KG1 (cell line): ENCODE measurements around the gene REEP5.
"Not testable (repeated sequence)": the region's sequence is repeated elsewhere in the genome, so short reads cannot be mapped to it uniquely, and the experiment has no call there.

Source experiments
- DNase-seq: peaks from one replicate; lab custom pipeline; 2025; lab: John Stamatoyannopoulos, UW

Gene REEP5

DNA sequence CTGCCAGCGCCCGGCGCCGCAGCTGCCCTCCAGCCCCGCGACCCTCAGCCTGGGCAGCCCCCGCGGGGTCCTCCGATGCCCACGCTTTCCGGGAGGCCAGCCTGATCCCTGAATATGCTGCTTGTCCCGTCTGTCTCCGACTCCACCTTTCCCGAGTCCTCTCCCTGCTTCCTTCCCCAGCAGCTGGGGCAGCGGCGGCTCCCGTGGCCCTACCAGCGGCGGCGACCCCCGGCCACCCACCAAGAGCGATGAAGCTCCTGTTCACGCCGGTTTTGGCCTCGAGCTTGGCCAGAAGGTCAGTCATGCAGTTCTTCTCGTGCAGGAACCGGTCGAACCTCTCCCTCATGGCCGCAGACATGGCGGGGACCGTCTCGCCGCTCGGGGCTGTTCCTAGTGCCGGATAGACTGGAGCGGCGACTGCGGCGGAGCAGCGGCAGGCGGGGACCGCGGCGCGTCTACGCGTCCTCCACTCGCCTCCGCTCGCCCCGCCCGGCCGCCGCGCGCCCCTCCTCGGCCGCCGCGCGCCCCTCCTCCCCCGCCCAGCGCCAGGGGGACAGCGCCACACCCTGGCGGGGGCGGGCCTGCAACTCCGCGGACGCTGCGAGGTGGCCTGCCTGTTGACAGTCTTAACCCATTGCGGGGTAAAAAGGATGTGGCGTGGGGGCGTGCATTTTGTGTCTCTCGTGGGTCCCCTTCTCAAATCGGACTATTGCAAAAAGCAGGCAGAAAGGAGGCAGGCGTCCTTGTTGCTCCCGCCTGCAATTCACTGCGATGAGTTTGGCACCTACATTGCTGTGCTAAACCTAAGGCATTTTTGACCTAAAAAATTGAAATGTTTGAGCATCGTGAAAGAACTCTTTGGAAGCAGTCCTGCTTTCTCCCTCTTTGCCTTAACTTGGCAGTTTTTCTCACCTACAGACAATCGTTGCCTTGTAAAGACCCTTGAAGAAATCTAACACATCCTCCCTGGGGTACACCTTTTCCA is at the start of gene REEP5:
REEP5 (minus strand) TSS at position 395 of the 985 bp plus-strand sequence; CDS start at position 358, 37 bp downstream.
- no peak for DNase-seq

DNA sequence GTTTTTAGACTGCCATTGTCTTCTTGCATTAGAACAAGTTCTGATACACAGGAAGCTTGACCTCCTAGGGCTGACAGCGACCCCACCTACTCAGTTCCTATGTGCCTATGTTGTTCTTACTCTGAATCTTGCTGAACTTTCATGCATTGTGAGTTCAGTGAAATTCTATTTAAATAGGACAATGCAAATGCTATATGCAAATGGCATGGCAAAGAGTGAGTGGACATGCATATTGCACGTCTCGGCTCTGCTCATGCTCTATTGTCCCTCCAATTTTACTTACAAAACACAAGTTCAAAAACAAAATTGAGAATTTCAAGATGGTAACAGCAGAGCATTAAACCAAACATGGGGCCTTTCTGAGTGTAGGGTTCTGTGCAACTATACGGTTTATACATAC is 49.2 kb upstream of the REEP5 start:
- no peak for DNase-seq

DNA sequence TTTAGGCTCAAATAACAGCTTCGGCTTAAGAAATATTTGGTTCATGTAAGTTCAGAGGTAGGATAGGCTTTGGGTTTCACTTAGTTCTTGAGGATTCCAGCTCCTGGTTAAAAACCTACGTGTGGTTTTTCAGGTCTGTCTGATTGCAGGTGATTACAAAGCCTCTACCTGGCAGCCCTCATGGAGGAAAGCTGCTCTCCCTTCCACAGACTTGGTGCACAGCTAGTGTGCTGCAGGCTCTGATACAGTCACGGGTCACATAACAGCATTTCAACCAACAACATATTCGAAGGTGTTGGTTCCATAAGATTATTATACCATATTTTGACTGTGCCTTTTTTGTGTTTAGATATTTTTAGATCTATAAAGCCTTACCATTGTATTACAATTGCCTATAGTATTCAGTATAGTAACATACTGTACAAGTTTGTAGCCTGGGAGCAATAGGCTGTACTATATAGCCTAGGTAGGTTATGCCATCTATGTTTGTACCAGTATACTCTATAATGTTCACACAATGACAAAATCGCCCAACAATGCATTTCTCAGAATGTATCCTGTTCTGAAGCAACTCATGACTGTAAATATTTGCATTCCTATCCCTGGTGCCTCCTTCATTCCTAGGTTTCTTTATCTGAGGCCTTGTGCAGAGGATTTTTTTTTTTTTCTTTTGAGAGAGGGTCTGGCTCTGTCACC is 46.5 kb upstream of the REEP5 start:
- no peak for DNase-seq

DNA sequence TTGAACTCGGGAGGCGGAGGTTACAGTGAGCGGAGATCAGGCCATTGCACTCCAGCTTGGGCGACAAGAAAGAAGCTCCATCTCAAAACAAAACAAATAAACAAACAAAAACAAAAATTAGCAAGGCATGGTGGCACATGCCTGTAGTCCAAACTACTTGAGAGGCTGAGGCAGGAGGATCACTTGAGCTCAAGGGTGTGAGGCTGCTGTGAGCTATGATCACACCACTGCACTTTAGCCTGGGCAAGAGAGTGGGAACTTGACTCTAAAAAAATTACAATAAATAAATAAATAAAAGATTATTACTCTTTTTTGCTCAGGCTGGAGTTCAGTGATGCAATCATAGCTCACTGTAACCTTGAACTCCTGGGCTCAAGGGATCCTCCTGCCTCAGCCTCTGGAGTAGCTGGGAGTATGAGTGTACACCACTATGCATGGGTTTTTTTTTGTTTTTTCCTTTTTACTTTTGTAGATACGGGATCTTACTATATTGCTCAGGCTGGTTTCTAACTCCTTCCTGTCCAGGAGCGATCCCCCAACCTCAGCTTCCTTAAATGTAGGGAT is 45.6 kb upstream of the REEP5 start:
- no peak for DNase-seq

DNA sequence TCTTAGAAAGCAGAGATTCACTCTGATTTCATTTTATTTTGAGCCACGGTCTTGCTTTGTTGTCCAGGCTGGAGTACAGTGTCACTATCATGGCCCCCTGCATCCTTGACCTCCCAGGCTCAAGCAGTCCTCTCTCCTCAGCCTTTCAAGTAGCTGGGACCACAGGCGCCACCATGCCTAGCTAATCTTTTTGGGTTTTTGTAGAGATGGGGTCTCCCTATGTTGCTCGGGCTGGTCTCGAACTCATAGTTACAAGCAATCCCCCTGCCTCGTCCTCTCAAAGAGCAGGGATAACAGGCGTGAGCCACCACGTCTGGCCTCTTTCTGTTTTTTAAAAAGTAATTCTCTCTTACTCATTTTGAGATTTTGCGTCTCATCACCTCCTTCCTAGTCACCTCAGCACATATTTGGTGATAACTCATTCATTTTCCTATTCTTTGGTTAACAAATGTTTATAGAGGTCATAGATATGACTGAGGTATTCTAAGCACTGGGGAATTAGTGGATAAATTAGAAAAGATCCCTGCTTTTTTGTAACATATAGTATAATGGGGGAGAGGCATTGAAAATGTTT is 43.8 kb upstream of the REEP5 start:
- no peak for DNase-seq

DNA sequence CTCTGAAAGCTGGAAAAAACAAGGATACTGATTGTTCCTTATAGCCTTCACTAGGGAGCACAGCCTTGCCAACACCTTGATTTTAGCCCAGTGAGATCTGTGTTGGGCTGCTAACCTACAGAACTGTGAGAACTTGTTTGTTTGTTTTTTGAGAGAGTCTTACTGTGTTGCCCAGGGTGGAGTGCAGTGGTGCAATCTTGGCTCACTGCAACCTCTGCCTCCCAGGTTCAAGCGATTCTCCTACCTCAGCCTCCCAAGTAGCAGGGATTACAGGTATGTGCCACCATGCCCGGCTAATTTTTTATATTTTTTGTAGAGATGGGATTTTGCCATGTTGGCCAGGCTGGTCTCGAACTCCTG is 41.3 kb upstream of the REEP5 start:
- not testable (repeated sequence) for DNase-seq

DNA sequence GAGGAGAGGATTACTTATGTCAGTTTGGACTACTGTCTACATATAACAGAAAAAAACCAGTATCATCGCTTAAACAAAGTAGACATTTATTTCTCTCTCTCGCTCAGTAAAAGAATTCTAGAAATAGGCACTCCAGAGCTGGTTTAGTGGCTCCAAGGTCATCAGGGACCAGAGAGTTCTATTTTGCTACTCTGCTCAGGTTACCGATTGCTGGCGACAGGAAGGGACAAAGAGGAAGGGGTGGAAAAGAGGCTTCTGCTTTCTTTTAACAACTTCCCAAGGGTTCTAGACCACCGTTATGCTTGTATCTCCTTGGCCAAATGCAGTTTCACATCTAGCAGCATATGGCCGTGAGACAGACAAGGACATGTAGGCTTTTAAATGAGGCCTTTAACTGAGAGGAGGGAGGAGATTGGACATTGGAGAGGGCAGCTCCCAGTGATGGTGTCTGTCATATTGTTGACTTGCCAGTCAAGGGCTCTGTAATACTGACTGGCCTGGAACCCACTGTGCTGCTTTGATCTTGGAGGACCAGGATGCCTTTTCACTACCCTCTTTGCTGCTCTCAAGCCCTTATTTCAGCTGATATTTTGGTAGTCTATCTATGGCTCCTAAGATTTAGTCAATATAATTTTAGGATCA is 39.0 kb upstream of the REEP5 start:
- no peak for DNase-seq

DNA sequence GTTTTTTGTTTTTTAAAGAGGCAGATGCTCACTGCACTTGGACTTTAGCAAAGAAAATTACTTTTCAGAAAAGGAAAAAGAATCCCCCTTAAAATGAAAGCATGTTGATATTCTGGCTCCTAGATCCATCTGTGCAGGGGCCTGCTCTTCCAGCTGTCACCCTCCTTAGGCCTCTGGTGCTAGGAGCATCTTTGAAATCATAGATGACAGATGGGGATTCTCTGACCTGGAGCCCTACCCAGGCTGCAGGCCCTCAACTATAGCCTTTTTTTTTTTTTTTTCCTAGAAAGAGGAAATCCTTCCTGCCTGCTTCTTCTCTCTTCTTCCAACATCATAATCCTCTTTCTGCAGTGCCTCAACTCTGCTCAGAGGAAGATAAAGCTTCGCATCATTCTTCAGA is 38.3 kb upstream of the REEP5 start:
- DNase-seq, result no peak

DNA sequence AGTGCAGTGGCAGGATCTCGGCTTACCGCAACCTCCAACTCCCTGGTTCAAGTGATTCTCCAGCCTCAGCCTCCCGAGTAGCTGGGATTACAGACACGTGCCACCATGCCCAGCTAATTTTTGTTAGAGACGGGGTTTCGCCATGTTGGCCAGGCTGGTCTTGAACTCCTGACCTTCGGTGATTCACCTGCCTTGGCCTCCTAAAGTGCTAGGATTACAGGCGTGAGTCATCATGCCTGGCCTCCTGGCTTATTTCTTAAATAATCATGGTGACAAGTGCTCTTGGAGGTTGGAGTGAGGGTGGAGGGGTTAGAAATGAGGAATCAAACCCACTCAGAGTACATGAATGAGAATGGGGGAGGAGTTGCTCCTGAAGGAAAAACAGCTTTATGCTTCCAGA is 37.8 kb upstream of the REEP5 start:
- not testable (repeated sequence) for DNase-seq

DNA sequence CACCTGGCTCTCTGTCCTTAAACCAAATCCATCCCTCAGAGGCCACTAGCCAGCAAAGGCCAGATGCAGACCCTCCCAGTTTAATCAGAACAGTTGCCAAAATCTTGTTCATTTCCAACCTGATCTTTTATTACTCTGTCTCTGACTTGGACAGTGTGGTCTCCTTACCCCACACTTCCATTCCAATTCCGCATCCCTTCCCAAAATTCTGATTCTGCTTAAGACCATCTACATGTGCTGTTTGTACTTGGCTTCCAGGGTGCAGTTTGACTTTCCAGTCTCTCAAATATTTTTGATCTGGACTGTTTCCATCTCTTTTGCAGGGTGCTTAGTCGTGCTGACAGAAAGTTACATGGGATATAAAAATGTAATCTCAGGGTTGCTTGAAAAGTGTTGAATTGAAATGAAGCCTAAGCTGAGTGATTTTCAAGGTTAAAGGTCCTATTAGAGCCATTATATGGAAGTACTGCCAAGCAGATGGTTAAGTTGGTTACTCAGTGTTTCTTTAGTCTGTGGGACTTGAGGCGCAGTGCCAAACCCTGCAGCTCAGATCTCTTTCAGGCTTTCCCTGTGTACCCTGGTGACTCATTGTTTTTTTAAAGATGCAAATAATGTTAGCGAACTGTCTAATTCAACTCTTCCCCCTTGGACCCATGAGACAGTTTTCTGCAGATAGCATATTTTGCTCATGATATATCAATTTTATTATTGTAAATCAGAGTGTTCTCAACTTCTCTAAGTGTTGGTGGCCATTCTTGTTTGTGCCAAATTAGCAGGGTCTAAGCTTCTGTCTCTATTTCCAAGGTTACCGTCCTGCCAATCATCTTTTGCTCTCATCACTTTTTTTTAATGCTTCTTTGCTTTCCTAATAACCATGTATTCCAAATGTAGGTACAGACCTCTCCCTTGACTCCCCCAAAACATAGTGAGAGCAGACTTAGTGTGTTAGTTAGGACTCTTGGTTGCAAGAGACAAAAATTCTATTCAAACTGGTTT is 36.4 kb upstream of the REEP5 start:
- no peak for DNase-seq

DNA sequence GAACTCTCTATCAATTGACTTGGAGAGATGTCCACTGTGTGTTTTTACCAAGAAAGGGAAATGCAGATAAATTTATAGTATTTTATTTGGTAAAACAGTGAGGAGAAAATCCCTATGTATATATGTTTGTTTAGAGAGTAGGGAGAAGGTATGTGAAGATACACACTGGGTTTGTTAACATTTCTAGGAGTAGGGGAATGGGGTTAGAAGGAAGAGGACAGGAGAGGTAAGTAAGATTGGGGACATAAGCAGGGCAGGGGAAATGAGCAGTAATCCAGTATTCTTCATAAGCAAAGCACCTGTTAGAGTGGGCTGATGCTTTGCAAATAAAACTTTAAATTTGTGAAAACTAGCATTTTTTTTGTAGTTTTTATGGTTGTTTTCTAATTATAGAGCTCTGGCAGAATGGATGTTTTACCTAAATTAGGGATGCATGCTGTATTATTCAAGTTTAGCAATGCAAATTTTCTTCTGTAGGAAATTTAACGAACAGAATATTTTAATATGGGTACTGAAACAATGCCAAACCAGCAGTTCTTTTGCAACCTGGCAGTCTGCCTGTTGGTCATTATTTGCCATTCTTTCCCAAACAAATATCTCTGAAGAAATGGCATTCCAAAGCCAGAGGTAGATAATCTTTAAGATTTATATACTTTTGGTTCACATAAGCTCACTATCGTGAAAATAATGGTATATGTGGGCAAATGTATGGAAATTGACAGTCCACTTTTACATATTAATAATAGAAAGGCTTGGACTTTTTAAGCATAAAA is 35.2 kb upstream of the REEP5 start:
- no peak for DNase-seq

DNA sequence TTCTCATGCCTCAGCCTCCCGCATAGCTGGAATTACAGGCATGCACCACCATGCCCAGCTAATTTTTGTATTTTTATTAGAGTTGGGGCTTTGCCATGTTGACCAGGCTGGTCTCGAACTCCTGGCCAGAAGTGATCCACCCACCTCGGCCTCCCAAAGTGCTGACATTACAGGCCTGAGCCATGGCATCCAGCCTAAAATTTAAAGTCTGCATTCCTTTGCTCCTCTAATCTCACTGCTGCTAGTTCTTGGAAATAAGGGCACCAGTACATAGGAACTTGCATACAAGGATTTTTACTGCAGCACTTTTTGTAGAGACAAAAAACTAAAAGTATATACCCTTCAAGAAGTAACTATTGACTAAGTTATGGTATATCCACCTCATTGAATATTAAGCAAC is 34.6 kb upstream of the REEP5 start:
- DNase-seq, result no peak

DNA sequence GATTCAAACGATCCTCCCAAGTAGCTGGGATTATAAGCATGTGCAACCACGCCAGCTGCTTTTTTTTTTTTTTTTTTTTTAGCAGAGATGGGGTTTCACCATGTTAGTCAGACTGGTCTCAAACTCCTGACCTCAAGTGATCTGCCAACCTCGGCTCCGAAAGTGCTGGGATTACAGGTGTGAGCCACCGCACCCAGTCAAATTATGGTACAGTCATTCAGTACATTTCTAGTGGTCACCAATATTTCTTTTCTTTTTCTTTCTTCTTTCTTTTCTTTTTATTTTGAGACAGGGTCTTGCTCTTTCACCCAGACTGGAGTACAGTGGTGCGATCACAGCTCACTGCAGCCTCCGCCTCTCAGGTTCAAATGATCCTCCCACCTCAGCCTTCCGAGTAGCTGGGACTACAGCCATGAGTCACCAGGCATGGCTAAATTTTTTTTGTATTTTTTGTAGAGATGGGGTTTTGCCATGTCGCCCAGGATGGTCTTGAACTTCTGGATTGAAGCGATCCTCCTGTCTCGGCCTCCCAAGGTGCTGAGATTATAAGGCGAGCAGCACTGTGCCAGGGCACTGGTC is 29.2 kb upstream of the REEP5 start:
- no peak for DNase-seq

DNA sequence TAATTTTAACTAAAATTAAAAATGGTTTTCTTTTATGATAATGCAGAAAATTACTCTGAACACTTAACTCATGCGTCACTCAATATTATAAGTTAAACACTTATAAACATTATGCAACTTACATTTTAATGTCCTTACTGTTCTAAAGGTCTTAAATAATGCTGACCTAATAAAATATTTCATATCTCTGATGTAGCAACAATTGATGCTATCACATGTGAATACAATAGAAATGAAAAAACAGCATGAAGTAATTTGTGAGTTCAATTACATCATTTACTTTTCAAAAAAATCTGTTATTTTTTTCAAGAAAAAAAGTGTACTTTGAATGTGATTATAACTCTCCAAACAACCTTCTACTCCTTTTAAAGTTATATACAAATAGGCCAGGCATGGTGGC is 26.4 kb upstream of the REEP5 start:
- DNase-seq, result no peak

DNA sequence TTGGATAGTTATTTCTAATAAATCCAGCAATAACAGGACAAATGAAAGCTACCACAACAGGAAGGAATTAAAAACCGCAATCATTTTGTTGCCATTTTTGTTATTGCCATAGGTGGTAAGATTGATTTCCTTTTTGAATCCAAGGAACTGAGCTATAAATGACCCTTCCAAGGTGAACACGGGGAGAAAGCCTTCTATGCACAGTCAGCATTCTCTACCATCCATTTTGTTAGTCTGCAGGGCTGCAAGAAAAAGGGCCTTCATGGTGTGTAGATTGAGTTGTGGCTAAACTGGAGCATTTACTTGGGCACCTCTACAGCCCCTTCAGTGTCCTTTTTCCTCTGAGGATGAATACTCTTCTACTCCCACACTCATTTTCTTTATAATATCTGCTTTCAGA is 18.6 kb upstream of the REEP5 start:
- DNase-seq, result no peak

DNA sequence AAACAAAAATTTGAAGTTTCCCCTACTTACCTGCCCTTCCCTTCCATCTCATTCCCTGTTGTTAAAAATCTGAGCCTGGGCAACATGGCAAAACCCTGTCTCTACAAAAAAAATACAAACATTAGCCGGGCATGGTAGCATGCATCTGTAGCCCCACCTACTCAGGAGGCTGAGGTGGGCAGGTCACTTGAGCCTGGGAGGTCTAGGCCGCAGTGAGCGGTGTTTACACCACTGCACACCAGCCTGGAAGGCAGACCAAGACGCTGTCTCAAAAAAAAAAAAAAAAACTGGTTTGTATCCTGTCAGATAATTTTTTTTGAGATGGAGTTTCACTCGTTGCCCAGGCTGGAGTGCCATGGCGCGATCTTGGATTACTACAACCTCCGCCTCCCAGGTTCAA is 16.3 kb upstream of the REEP5 start:
- no peak for DNase-seq

DNA sequence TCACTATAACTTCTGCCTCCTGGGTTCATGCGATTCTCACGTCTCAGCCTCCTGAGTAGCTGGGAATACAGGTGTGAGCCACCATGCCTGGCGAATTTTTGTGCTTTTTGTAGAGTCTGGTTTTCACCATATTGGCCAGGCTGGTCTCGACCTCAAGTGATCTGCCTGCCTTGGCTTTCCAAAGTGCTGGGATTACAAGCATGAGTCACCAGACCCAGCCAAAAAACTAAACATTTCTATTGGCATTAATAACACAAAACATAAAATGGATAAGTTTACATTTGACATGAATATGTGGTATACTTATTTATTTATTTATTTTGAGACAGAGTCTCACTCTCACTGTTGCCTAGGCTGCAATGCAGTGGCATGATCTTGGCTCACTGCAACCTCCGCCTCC is 13.6 kb upstream of the REEP5 start:
- no peak for DNase-seq

DNA sequence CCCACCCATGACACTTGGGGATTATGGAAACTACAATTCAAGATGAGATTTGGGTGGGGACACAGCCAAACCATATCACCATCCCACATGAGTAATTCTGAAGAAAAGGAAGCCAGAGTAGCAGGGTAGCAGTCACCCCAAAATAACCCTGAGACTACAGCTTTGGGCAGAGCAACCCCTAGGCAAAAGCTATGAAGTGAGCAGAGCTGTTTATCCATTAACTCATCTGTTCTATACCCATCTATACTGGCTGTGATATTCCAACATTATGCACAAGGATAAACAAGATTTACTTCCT is 12.3 kb upstream of the REEP5 start:
- no peak for DNase-seq

DNA sequence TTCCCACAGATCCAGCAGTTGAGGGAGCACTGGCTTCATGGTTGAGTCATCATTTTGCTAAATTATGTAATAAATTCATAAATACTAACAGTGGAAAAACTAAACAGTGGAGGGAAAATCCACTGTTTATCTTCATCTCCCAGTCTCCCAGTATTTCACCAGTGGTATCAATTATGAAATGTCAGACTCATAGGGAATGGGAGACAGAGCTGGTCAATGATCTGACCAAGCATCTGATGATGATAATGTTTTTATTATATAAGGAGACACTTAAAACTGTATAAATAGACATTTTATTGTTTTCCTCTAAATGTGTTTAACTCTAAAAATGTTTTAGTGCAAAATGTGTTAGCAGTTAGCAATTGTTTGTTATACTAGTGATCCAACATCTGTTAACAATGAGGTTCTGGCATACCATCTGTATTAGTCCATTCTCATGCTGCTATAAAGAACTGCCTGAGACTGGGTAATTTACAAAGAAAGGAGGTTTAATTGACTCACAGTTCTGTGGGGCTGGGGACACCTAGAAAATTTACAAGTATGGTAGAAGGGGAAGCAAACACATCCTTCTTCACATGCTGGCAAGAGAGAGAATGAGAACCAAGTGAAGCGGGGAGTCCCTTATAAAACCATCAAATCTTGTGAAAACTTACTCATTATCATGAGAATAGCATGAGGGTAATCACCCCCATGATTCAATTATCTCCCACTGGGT is 11.8 kb upstream of the REEP5 start:
- DNase-seq, result no peak
